HG02938 (cell line): ENCODE measurements around the gene TMCC3.
A peak's percentile ranks its signal among the peaks of the same experiment; 100 is the strongest.

Experiments used
- ATAC-seq: cut with Tn5 transposase; IDR thresholded peaks from one replicate; pipeline ENCODE4 v1.9.1; 2021; ENCODE audit warnings: mild to moderate bottlenecking, moderate library complexity; ENCODE audit not compliant: unreplicated experiment

Gene TMCC3

GRCh38 chr12:94674051-94674451 lies 23.7 kb upstream of the TMCC3 start:
- ATAC-seq: no peak

- no peak for ATAC-seq
These were observed 23.1 kb upstream of the TMCC3 start for GRCh38 chr12:94673496-94673895.

- no peak for ATAC-seq
These were observed 21.6 kb upstream of the TMCC3 start for GRCh38 chr12:94671917-94672316.

GRCh38 chr12:94670898-94671297 lies 20.5 kb upstream of the TMCC3 start:
- no peak for ATAC-seq

GRCh38 chr12:94670075-94670474 lies 19.7 kb upstream of the TMCC3 start:
- no peak for ATAC-seq

GRCh38 chr12:94667031-94667540 lies 16.7 kb upstream of the TMCC3 start:
- ATAC-seq: no peak

GRCh38 chr12:94666158-94666557 lies 15.8 kb upstream of the TMCC3 start:
- ATAC-seq: no peak

- no peak for ATAC-seq
These were observed 13.3 kb upstream of the TMCC3 start for GRCh38 chr12:94663702-94664101.

- no peak for ATAC-seq
These were observed 12.7 kb upstream of the TMCC3 start for GRCh38 chr12:94663071-94663470.

- ATAC-seq: no peak
These were observed 10.1 kb upstream of the TMCC3 start for GRCh38 chr12:94660436-94660835.

- no peak for ATAC-seq
These were observed 9.1 kb upstream of the TMCC3 start for GRCh38 chr12:94659346-94659930.

- ATAC-seq: no peak
These were observed 8.6 kb upstream of the TMCC3 start for GRCh38 chr12:94658931-94659330.

GRCh38 chr12:94656556-94656955 lies 6.2 kb upstream of the TMCC3 start:
- no peak for ATAC-seq

GRCh38 chr12:94649349-94650142 lies 811 bp downstream of the TMCC3 start:
- ATAC-seq: peak; percentile 37

- ATAC-seq: no peak
These were observed 1.8 kb downstream of the TMCC3 start for GRCh38 chr12:94648578-94648977.

- ATAC-seq: no peak
These were observed 6.0 kb downstream of the TMCC3 start for GRCh38 chr12:94644141-94644979.

GRCh38 chr12:94643606-94644005 lies 6.8 kb downstream of the TMCC3 start:
- ATAC-seq: no peak

- no peak for ATAC-seq
These were observed 9.1 kb downstream of the TMCC3 start for GRCh38 chr12:94641283-94641682.

- ATAC-seq: peak; percentile 73
These were observed 10.0 kb downstream of the TMCC3 start for GRCh38 chr12:94640134-94640928.

GRCh38 chr12:94638521-94638920 lies 11.8 kb downstream of the TMCC3 start:
- no peak for ATAC-seq
